HG02938 (cell line): ENCODE measurements around the gene GSG1L.

Experiments used
- ATAC-seq: cut with Tn5 transposase; IDR thresholded peaks from one replicate; pipeline ENCODE4 v1.9.1; 2021; ENCODE audit warnings: mild to moderate bottlenecking, moderate library complexity; ENCODE audit not compliant: unreplicated experiment

Gene GSG1L

GRCh38 chr16:27800817-27801216 is 262.7 kb downstream of the GSG1L start:
- no peak for ATAC-seq

GRCh38 chr16:27799896-27800295 is 263.6 kb downstream of the GSG1L start:
- ATAC-seq: no peak

- ATAC-seq: no peak
Observed at GRCh38 chr16:27798241-27798640, 265.3 kb downstream of the GSG1L start.

DNA sequence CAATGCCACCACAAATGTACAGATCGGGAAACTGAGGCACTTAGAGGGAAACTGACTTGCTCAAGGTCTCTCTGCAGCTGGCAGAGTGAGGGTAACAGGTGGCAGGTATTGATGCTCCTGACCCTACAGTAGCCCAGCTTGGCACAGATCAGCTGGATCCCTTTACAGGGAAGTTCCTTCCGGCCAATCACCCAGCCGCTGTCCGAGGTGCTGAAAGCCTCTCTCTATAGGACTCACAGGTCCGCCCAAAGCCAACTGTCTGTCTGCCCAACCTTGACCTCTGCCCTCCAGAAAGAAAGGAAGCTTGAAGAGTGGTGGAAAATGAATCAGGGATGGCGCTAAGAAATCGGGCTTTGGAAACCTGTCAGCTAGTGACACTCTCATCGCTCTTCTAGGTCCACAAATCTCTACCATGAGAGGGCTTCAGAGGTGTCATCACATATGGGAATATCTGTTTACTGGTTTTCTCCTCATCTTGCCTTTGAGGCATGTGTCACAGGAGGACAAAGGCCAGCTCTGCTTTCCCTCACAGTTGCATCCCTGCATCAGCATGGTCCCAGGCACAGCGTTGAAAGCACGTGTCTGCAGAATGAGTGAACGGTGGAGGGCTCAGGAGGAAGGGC is 267.4 kb downstream of the GSG1L start:
- ATAC-seq: no peak

DNA sequence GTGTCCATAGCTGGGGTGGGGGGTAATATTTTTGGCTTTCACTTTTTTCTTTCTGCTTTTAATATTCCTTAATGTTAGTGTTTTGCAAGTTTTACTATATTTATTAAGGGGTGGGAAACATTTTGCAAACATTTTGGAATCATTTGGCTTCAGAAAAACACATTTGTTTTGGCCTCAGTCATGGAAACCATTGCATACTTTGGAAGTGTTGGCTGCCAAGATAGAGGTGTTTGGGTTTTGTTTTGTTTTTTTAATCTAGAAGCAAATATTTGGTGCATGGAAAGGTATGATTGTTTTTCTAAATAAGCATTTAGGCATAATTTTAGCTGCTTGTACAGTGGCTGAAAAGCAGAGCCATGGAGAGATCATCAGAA is 270.3 kb downstream of the GSG1L start:
- no peak for ATAC-seq

DNA sequence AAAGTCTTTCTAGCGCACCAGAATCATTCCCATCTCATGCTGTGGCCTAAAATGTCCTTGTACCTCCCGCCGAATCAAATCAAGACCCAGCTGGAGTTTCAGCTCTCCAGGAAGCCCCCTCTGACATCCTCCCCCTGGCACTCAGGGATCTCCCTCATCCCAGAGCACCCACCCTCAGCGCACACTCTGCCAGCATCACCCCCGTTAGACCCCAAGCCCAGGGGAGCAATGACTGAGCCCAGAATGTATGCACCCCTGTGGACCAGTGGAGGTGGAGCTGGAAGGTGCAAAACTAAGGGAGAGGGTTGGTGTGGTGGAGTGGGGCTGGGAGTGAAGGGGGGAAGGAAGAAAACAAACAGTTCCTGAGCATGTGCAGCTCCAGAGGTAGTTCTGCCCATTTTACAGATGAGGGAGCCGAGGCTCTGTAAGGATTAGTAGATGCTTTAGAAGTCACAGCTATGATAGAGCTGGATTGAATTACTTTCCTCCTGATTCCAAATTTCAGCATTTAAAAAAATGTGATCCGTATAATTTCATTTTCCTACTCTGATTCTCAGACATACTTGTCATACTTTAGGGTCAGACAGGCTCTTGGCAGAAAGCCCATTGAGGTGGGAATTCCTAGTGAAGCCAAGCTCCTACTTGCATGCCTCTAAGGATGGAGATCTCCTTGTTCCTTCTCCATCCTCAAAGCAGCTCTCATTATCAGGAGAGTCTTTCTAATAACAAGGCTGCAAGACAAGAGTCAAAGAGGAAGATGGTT is 270.8 kb downstream of the GSG1L start:
- no peak for ATAC-seq

- ATAC-seq: no peak
Observed at GRCh38 chr16:27791404-27791719, 272.2 kb downstream of the GSG1L start.

GRCh38 chr16:27790546-27791403 is 272.7 kb downstream of the GSG1L start:
- no peak for ATAC-seq

- no peak for ATAC-seq
Observed at GRCh38 chr16:27789595-27790241, 273.8 kb downstream of the GSG1L start.

DNA sequence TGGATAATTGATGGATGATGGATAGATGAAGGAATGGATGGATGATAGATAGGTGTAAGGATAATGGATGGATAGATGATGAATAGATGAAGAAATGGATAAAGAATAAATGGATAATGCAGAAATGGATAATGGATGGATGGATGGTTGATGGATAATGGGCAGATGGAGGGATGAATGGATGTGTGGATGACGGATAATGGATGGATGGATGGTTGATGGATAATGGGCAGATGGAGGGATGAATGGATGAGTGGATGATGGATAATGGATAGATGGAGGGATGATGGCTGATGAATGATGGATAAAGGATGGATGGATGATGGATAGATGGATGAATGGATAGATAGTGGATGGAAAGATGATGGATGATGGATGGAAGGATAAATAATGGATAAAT is 274.4 kb downstream of the GSG1L start:
- no peak for ATAC-seq

- no peak for ATAC-seq
Observed at GRCh38 chr16:27787665-27788064, 275.8 kb downstream of the GSG1L start.

GRCh38 chr16:27786923-27787625 is 276.4 kb downstream of the GSG1L start:
- no peak for ATAC-seq

GRCh38 chr16:27786221-27786922 is 277.1 kb downstream of the GSG1L start:
- no peak for ATAC-seq

DNA sequence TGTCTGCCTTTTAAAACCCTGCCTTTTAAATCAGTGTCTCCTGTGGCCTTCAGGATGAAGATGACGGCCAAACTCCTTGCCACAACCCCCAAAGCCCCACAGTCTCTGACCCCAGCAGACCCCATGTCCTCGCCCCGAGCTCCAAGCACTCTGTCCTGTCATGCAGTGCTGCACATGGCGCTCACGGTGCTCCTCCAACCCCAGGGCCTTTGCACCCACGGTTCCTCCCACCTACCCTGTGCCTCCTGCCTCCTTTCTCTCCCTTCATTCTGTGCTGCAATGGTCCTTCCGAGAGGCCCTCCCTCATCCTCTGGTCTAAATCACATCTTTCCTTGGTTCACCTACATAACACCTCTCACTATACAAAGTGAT is 278.2 kb downstream of the GSG1L start:
- ATAC-seq: no peak

- ATAC-seq: no peak
Observed at GRCh38 chr16:27784351-27785306, 278.9 kb downstream of the GSG1L start.

- no peak for ATAC-seq
Observed at GRCh38 chr16:27781981-27782880, 281.3 kb downstream of the GSG1L start.

DNA sequence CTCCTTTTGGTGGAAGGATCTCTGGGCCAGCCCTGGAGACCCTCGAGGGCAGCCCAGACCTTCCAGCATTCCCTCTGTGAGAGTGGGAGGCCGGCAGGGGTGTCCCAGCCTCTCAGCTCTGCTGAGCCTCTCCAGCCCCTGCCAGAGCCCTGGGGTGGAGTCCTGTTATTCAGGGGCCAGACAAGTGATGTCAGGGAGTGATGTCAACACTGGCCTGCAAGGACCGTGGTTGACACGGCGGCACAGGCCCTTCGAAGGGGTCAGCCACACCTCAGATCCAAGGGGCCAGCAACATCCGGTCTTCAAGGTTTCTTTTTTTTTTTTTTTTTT is 282.4 kb downstream of the GSG1L start:
- ATAC-seq: no peak

DNA sequence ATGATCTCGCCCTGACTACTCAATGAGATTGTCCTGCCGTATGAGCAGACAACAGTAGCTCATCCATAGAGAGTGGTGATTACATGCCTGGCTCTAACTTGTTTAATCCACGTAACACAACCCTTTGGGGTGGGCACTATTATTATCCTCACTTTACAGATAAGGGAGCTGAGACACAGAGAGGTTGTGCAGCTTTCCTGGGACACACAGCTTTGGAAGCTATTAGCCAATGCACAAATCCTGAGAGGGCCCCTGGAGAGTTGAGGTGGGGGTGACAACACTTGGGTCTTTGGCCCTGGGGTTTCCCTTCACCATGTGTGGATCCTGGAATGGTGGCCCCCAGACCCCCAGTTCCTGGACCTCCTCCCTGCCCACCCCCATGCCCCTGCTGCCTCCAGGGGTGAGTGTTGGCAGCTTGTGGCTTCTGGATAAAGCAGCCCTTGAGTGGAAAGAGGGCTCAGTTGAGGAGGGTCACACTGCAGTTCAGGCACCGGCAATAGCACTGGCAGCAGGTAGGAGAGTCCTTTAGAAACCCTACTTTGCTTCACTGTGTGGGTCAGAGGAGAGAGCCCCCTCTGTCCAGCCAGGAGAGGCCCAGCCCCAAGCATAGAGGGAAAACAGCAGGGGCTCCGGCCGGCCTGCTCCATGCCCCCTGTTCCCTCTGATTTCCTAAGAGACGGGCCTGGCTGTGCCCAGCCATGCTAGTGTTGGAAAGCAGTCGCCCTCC is 282.9 kb downstream of the GSG1L start:
- ATAC-seq: no peak
